Sigmoid colon (tissue), 7 donors: ENCODE data around the gene SWSAP1. TPM values are rescaled to one million over a fixed set of nuclear protein-coding genes. Genes with fewer than 3 reads are reported as not detected.

ENCODE experiments used
- DNase-seq: peaks from one replicate; pipeline ENCODE4 v3.0.0-alpha.2; 2019
- H3K27ac ChIP-seq, 4 donors: fragments of 200-600 bp; sonication (generic); one replicate each; pipeline ENCODE4 v1.5.1; 2016 to 2019; ENCODE audit warnings: mild to moderate bottlenecking in 1 of 4
- H3K27me3 ChIP-seq, 3 donors: fragments of 200-600 bp; sonication (generic); one replicate each; pipeline ENCODE4 v1.5.1; 2019; ENCODE audit warnings: mild to moderate bottlenecking in 1 of 3
- H3K36me3 ChIP-seq, 4 donors: fragments of 200-600 bp; sonication (generic); one replicate each; pipeline ENCODE4 v1.5.1; 2016 to 2019
- H3K4me1 ChIP-seq, 4 donors: fragments of 200-600 bp; sonication (generic); one replicate each; pipeline ENCODE4 v1.5.1; 2017 to 2019
- H3K4me3 ChIP-seq, 4 donors: fragments of 200-600 bp; sonication (generic); one replicate each; pipeline ENCODE4 v1.5.1; 2017 to 2019; ENCODE audit warnings: mild to moderate bottlenecking in 2 of 4, moderate library complexity in 1 of 4
- H3K9me3 ChIP-seq, 4 donors: fragments of 200-600 bp in 3 of 4; sonication (generic) in 3 of 4; one replicate each; pipeline versions ENCODE4 v1.5.1 to v1.6.1; 2013 to 2019
- EP300 ChIP-seq, 4 donors: sonication (generic); formaldehyde crosslinking; IDR thresholded peaks; one replicate each; pipeline ENCODE4 v1.6.1; 2017; ENCODE audit warnings: antibody characterized with exemption in 4 of 4
- POLR2A ChIP-seq, 2 donors: fragments of 450-650 bp; IDR thresholded peaks; one replicate each; pipeline ENCODE4 v1.6.1; 2016; ENCODE audit warnings: antibody characterized with exemption in 2 of 2, mild to moderate bottlenecking in 2 of 2, moderate library complexity in 2 of 2
- POLR2AphosphoS5 ChIP-seq, 4 donors: sonication (generic); formaldehyde crosslinking; IDR thresholded peaks; one replicate each; pipeline ENCODE4 v1.6.1; 2017; ENCODE audit warnings: antibody characterized with exemption in 4 of 4
- WGBS, 2 donors: extraction: QIAGEN DNeasy Blood & Tissue Kit; methylation state at CpG; one replicate each; pipeline ENCODE4 v1.1.7; 2013; 5-methylcytosine and 5-hydroxymethylcytosine counted together
- intact Hi-C: fragments of 100-400 bp; cut with DNase I; formaldehyde crosslinking; loops from one replicate; pipeline ENCODE4 v1.15.1; 2023
- polyA plus RNA-seq, 3 donors: library from polyadenylated mRNA; stranded (reverse); fragments of 200-250 nt; gene quantifications; one replicate each; pipeline ENCODE4 v1.2.3, GENCODE V29; 2013
- total RNA-seq, 4 donors: library from RNA; depleted of rRNA; stranded (reverse); fragments of >200 nt; gene quantifications; one replicate each; pipeline ENCODE4 v1.1.0, GENCODE V29; 2016
- TF ChIP-seq, protein P1 (sequence below), 4 experiments: fragments of 450-650 bp in 3 of 4; fragments of 200-600 bp in 1 of 4; IDR thresholded peaks; one replicate each; pipeline ENCODE4 v1.5.1; 2016 to 2019; ENCODE audit warnings: antibody characterized with exemption in 4 of 4, mild to moderate bottlenecking in 3 of 4, moderate library complexity in 2 of 4
- donor health status: healthy with polysubstance abuse.
- donor health status: Bipolar disorder and iron deficiency.
- donor health status: healthy.

The SWSAP1 gene
- total and polyA plus RNA-seq, 7 donors, result 0.71 to 4.3 (median 1.8) TPM

DNA sequence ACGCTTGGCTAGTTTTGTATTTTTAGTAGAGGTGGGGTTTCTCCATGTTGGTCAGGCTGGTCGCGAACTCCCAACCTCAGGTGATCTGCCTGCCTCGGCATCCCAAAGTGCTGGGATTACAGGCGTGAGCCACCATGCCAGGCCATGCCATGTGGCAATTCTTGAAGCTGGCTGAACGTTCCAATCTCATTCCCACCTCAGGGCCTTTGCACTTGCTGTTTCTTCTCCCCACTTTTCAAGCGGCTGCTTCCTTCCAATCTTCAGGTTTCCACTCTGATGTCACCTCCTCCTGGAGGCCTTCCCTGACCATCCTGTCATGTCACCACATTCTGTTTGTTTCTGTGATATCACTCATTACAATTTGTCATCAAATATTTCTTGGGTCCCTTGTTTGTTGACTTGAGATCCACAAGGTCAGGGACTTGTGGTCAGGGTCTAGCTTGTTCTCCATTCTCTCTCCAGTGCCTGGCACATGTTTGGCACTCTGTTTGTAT lies 5.4 kb downstream of the SWSAP1 start:
- intact Hi-C loops, result loop anchor here (5.0 to 10.0 kb wide), 3 partner anchors 88 to 245 kb away; partner anchors contain the start of gene ZNF627
- Histone ChIP-seq H3K9me3 (no peaks in the 10 kb centered on the region), H3K27me3 (peaks cover 16 to 31% (median 30%) of the 10 kb centered on the region in 3 donors), H3K36me3 (no peaks in the 10 kb centered on the region), H3K4me1 (peaks cover 0 to 80% (median 75%) of the 10 kb centered on the region in 4 donors), H3K4me3 (peak overlapping the region in 2 of 4 donors; percentile 63 to 68), H3K27ac (peak overlapping the region in 2 of 4 donors; percentile 77 to 84)
- no peak for DNase-seq
- no peak for TF ChIP-seq POLR2A (IDR thresholded peaks at IDR 0.05)
- no peak for TF ChIP-seq EP300 (IDR thresholded peaks at IDR 0.05)
- TF ChIP-seq POLR2AphosphoS5 (IDR thresholded peaks at IDR 0.05), result no peak
- TF ChIP-seq, protein P1, sequence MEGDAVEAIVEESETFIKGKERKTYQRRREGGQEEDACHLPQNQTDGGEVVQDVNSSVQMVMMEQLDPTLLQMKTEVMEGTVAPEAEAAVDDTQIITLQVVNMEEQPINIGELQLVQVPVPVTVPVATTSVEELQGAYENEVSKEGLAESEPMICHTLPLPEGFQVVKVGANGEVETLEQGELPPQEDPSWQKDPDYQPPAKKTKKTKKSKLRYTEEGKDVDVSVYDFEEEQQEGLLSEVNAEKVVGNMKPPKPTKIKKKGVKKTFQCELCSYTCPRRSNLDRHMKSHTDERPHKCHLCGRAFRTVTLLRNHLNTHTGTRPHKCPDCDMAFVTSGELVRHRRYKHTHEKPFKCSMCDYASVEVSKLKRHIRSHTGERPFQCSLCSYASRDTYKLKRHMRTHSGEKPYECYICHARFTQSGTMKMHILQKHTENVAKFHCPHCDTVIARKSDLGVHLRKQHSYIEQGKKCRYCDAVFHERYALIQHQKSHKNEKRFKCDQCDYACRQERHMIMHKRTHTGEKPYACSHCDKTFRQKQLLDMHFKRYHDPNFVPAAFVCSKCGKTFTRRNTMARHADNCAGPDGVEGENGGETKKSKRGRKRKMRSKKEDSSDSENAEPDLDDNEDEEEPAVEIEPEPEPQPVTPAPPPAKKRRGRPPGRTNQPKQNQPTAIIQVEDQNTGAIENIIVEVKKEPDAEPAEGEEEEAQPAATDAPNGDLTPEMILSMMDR (IDR thresholded peaks at IDR 0.05), result no peak
- 90 to 97% methylated on average over 7 of the region's 7 CpGs for WGBS, 2 donors

- peak; percentile 98 for DNase-seq
- Histone ChIP-seq H3K27ac (peak overlapping the region; percentile 74 to 84 (median 80)), H3K4me3 (peak overlapping the region; percentile 57 to 68 (median 61)), H3K27me3 (peaks cover 16 to 31% (median 30%) of the 10 kb centered on the region in 3 donors), H3K4me1 (peaks cover 0 to 72% (median 69%) of the 10 kb centered on the region in 4 donors), H3K36me3 (no peaks in the 10 kb centered on the region), H3K9me3 (no peaks in the 10 kb centered on the region)
- TF ChIP-seq POLR2A (IDR thresholded peaks at IDR 0.05) (peak in 1 of 2 donors; percentile 67), EP300 (IDR thresholded peaks at IDR 0.05) (no peak), POLR2AphosphoS5 (IDR thresholded peaks at IDR 0.05) (peak; percentile 87 to 94 (median 92))
- TF ChIP-seq, protein P1 (IDR thresholded peaks at IDR 0.05), result peak; percentile 76 to 85 (median 78)
- intact Hi-C loops, result loop anchor here (1.0 to 5.0 kb wide), 2 partner anchors 54 to 89 kb away; partner anchors contain the start of genes ODAD3 and PRKCSH
- 1% methylated on average over 54 of the region's 54 CpGs for WGBS, 2 donors
Measured at GRCh38 chr19:11380653-11381537, 6.4 kb downstream of the SWSAP1 start.

- H3K27ac ChIP-seq, result no peak overlapping the region
- intact Hi-C loops, result loop anchor here (5.0 kb wide), 1 partner anchor 91 kb away; no protein-coding TSS in a partner anchor
- WGBS, 2 donors, result 1% methylated on average over 65 of the region's 65 CpGs
- H3K4me3 ChIP-seq, result peak overlapping the region in 3 of 4 donors; percentile 6 to 37 (median 33)
- no peak for TF ChIP-seq EP300 (IDR thresholded peaks at IDR 0.05)
- TF ChIP-seq, protein P1 (IDR thresholded peaks at IDR 0.05), result peak in 2 of 4 experiments; percentile 14 to 31
- H3K9me3 ChIP-seq, result no peaks in the 10 kb centered on the region
- no peaks in the 10 kb centered on the region for H3K36me3 ChIP-seq
- peak; percentile 73 for DNase-seq
- peaks cover 0 to 50% (median 47%) of the 10 kb centered on the region in 4 donors for H3K4me1 ChIP-seq
- peaks cover 16 to 31% (median 30%) of the 10 kb centered on the region in 3 donors for H3K27me3 ChIP-seq
Measured at GRCh38 chr19:11382898-11383705, 8.6 kb downstream of the SWSAP1 start.

DNA sequence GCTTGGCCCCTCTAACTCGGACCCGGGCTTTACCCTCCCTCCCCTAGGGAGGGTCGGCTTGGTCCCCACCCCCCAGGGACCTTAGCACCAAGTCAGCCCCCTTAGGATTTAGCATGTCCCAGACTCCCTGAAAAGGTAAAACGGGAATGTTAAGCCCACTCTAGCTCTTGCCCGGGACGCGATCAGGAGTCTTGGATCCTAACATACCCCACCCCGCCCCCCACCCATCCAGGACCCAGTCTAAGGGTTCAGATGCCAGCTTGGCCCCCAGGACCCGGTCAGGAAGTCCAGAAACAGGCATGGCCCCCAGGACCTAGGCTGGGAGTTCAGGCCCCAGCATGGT lies 9.2 kb downstream of the SWSAP1 start:
- intact Hi-C loops, result loop anchor here (5.0 kb wide), 1 partner anchor 91 kb away; no protein-coding TSS in a partner anchor
- H3K36me3 ChIP-seq, result no peaks in the 10 kb centered on the region
- WGBS, 2 donors, result 1 to 2% methylated on average over 9 of the region's 9 CpGs
- H3K9me3 ChIP-seq, result no peaks in the 10 kb centered on the region
- TF ChIP-seq POLR2AphosphoS5 (IDR thresholded peaks at IDR 0.05) (no peak), EP300 (IDR thresholded peaks at IDR 0.05) (no peak)
- TF ChIP-seq, protein P1 (IDR thresholded peaks at IDR 0.05), result no peak
- peaks cover 0 to 44% (median 41%) of the 10 kb centered on the region in 4 donors for H3K4me1 ChIP-seq
- no peak for DNase-seq
- peak overlapping the region in 3 of 4 donors; percentile 6 to 37 (median 33) for H3K4me3 ChIP-seq
- peaks cover 16 to 31% (median 30%) of the 10 kb centered on the region in 3 donors for H3K27me3 ChIP-seq
- peak overlapping the region in 1 of 4 donors; percentile 16 for H3K27ac ChIP-seq
